H9 (cell line): ENCODE results near the gene MKRN1. TPM values are rescaled to one million over a fixed set of nuclear protein-coding genes. Genes with fewer than 3 reads are reported as not detected.

Experiments
- DNase-seq: peaks from one replicate; pipeline ENCODE4 v3.0.0-alpha.2; 2017
- H2AFZ ChIP-seq: one replicate; pipeline ENCODE4 v1.6.1; 2013; ENCODE audit warnings: mild to moderate bottlenecking, low read length, control low read depth, moderate library complexity
- H2AK5ac ChIP-seq: 2 replicates; pipeline ENCODE4 v1.6.1; 2013; ENCODE audit warnings: low read length, control low read depth, mixed read lengths; ENCODE audit not compliant: insufficient read length
- H2BK120ac ChIP-seq: one replicate; pipeline ENCODE4 v1.6.1; 2013; ENCODE audit warnings: low read depth, mild to moderate bottlenecking, low read length, control low read depth, inconsistent platforms; ENCODE audit not compliant: poor library complexity, severe bottlenecking
- H2BK12ac ChIP-seq: 2 replicates; pipeline ENCODE4 v1.6.1; 2013; ENCODE audit warnings: low read length, control low read depth, mixed read lengths, low read depth; ENCODE audit not compliant: insufficient read length
- H2BK15ac ChIP-seq: 2 replicates; pipeline ENCODE4 v1.6.1; 2013; ENCODE audit warnings: low read depth, low read length, control low read depth
- H2BK20ac ChIP-seq: one replicate; pipeline ENCODE4 v1.6.1; 2013; ENCODE audit warnings: low read depth, mild to moderate bottlenecking, low read length, control low read depth, inconsistent platforms; ENCODE audit not compliant: poor library complexity, severe bottlenecking
- H2BK5ac ChIP-seq: 2 replicates; pipeline ENCODE4 v1.6.1; 2013; ENCODE audit warnings: low read length, control low read depth, mixed read lengths; ENCODE audit not compliant: insufficient read length
- H3K14ac ChIP-seq: 2 replicates; pipeline ENCODE4 v1.6.1; 2013; ENCODE audit warnings: low read length, control low read depth; ENCODE audit not compliant: insufficient read depth
- H3K18ac ChIP-seq: 2 replicates; pipeline ENCODE4 v1.6.1; 2013; ENCODE audit warnings: low read depth, mild to moderate bottlenecking, mixed read lengths, low read length, control low read depth; ENCODE audit not compliant: insufficient read length
- H3K23ac ChIP-seq: 2 replicates; pipeline ENCODE4 v1.6.1; 2013; ENCODE audit warnings: low read length, control low read depth, mixed read lengths, low read depth; ENCODE audit not compliant: insufficient read length
- H3K23me2 ChIP-seq: 2 replicates; pipeline ENCODE4 v1.6.1; 2013; ENCODE audit warnings: low read depth, mild to moderate bottlenecking, mixed read lengths, low read length, control low read depth; ENCODE audit not compliant: insufficient read length, poor library complexity, severe bottlenecking
- H3K27ac ChIP-seq: 2 replicates; pipeline ENCODE4 v1.5.1; 2013; ENCODE audit warnings: low read length, control low read depth, mixed read lengths, low read depth; ENCODE audit not compliant: insufficient read length
- H3K27me3 ChIP-seq: 2 replicates; pipeline ENCODE4 v1.6.1; 2013; ENCODE audit warnings: low read length, control low read depth, inconsistent platforms; ENCODE audit not compliant: insufficient read depth
- H3K4ac ChIP-seq: 2 replicates; pipeline ENCODE4 v1.6.1; 2013; ENCODE audit warnings: low read depth, mild to moderate bottlenecking, control low read depth, inconsistent platforms, low read length, moderate library complexity
- H3K4me1 ChIP-seq: 2 replicates; pipeline ENCODE4 v1.6.1; 2013; ENCODE audit warnings: low read length, control low read depth, inconsistent platforms; ENCODE audit not compliant: insufficient read depth
- H3K4me2 ChIP-seq: 2 replicates; pipeline ENCODE4 v1.6.1; 2013; ENCODE audit warnings: low read length, control low read depth, mixed read lengths; ENCODE audit not compliant: insufficient read length, insufficient read depth
- H3K56ac ChIP-seq: 2 replicates; pipeline ENCODE4 v1.6.1; 2013; ENCODE audit warnings: low read depth, mild to moderate bottlenecking, mixed read lengths, low read length, control low read depth; ENCODE audit not compliant: insufficient read length
- H3K79me1 ChIP-seq: 2 replicates; pipeline ENCODE4 v1.6.1; 2013; ENCODE audit warnings: low read depth, mild to moderate bottlenecking, moderate library complexity, low read length, control low read depth, inconsistent platforms; ENCODE audit not compliant: insufficient read depth, poor library complexity, severe bottlenecking
- H3K79me2 ChIP-seq: 2 replicates; pipeline ENCODE4 v1.6.1; 2013; ENCODE audit warnings: low read length, control low read depth, inconsistent platforms; ENCODE audit not compliant: insufficient read depth
- H3K9ac ChIP-seq: 2 replicates; pipeline ENCODE4 v1.6.1; 2013; ENCODE audit warnings: low read length, control low read depth, mixed read lengths; ENCODE audit not compliant: insufficient read length; ENCODE audit errors: extremely low read depth
- H3K9me3 ChIP-seq: one replicate; pipeline ENCODE4 v1.6.1; 2013; ENCODE audit warnings: low read depth, low read length, inconsistent platforms; ENCODE audit not compliant: control insufficient read depth
- H3T11ph ChIP-seq: one replicate; pipeline ENCODE4 v1.6.1; 2013; ENCODE audit warnings: mild to moderate bottlenecking, low read length, control low read depth, inconsistent platforms
- H4K20me1 ChIP-seq: one replicate; pipeline ENCODE4 v1.6.1; 2013; ENCODE audit not compliant: control insufficient read depth, insufficient read length, insufficient read depth
- H4K5ac ChIP-seq: 2 replicates; pipeline ENCODE4 v1.6.1; 2013; ENCODE audit warnings: low read depth, mild to moderate bottlenecking, mixed read lengths, low read length, control low read depth; ENCODE audit not compliant: insufficient read length
- H4K8ac ChIP-seq: replicated peaks from 2 replicates; pipeline ENCODE4 v1.6.1; 2013; ENCODE audit warnings: low read length, control low read depth, mixed read lengths, low read depth; ENCODE audit not compliant: insufficient read length
- H4K91ac ChIP-seq: 2 replicates; pipeline ENCODE4 v1.6.1; 2013; ENCODE audit warnings: low read depth, mild to moderate bottlenecking, moderate library complexity, mixed read lengths, low read length, control low read depth; ENCODE audit not compliant: insufficient read length
- H3K27ac Mint-ChIP-seq, 3 experiments: 2 replicates in 2 of 3; 3 replicates in 1 of 3; pipeline ENCODE4 v1.8.0; 2020 to 2021; ENCODE audit warnings: mixed read lengths in 3 of 3, mild to moderate bottlenecking in 1 of 3, moderate library complexity in 1 of 3
- H3K27me3 Mint-ChIP-seq: 2 replicates; pipeline ENCODE4 v1.8.0; 2021; ENCODE audit warnings: low read depth, mild to moderate bottlenecking, moderate library complexity, mixed read lengths
- H3K36me3 Mint-ChIP-seq, 3 experiments: 2 replicates in 2 of 3; 3 replicates in 1 of 3; pipeline ENCODE4 v1.8.0; 2020 to 2021; ENCODE audit warnings: low read depth in 3 of 3, mixed read lengths in 3 of 3; ENCODE audit not compliant: insufficient read depth in 1 of 3
- H3K4me1 Mint-ChIP-seq, 2 experiments: 2 replicates each; pipeline ENCODE4 v1.8.0; 2020; ENCODE audit warnings: mixed read lengths in 2 of 2
- H3K4me3 Mint-ChIP-seq, 2 experiments: 2 replicates in 1 of 2; 3 replicates in 1 of 2; pipeline ENCODE4 v1.8.0; 2020 to 2021; ENCODE audit warnings: mild to moderate bottlenecking in 2 of 2, mixed read lengths in 2 of 2, moderate library complexity in 1 of 2
- H3K9me3 Mint-ChIP-seq, 2 experiments: 2 replicates in 1 of 2; 3 replicates in 1 of 2; pipeline ENCODE4 v1.8.0; 2020; ENCODE audit warnings: mild to moderate bottlenecking in 2 of 2, mixed read lengths in 2 of 2, moderate library complexity in 1 of 2
- CTCF ChIP-seq: fragments of 200-600 bp; sonication (generic); conservative IDR thresholded peaks from 3 replicates; pipeline ENCODE4 v1.8.0; 2021; ENCODE audit warnings: antibody characterized with exemption, mild to moderate bottlenecking
- WGBS: extraction: QIAGEN DNeasy Blood & Tissue Kit; methylation state at CpG from one replicate; pipeline ENCODE4 v1.1.7; 2013; ENCODE audit warnings: missing lambda C conversion rate, low lambda C conversion rate, mixed read lengths; ENCODE audit not compliant: insufficient read length; ENCODE audit errors: extremely low coverage; 5-methylcytosine and 5-hydroxymethylcytosine counted together
- total RNA-seq: library from RNA; stranded (reverse); gene quantifications from 2 replicates; pipeline ENCODE4 v1.2.1, GENCODE V29; 2021

Gene MKRN1
- total RNA-seq, 1 experiment from 2014 or later: 106 TPM

- Histone ChIP-seq H2BK5ac (no peak overlapping the region), H3K9me3 (no peaks in the 10 kb centered on the region), H3K23me2 (no peaks in the 10 kb centered on the region), H4K5ac (no peak overlapping the region), H2BK15ac (no peak overlapping the region), H3K79me2 (no peaks in the 10 kb centered on the region), H2AFZ (no peak overlapping the region), H3K23ac (no peak overlapping the region), H4K8ac (no peak overlapping the region), H3K9ac (no peak overlapping the region), H2AK5ac (no peak overlapping the region), H3K56ac (no peak overlapping the region), H4K91ac (no peak overlapping the region), H3K27ac (no peak overlapping the region), H3K4me1 (peaks cover 37% of the 10 kb centered on the region), H3K4ac (no peak overlapping the region), H3K14ac (no peak overlapping the region), H2BK20ac (no peak overlapping the region), H2BK12ac (no peak overlapping the region), H3K4me2 (no peak overlapping the region), H2BK120ac (no peak overlapping the region), H3K79me1 (peaks cover 2% of the 10 kb centered on the region), H3K27me3 (no peaks in the 10 kb centered on the region), H4K20me1 (no peaks in the 10 kb centered on the region), H3T11ph (no peak overlapping the region), H3K18ac (no peak overlapping the region)
- peaks cover 83 to 86% of the 10 kb centered on the region in 2 experiments for H3K4me1 Mint-ChIP-seq
- peak overlapping the region; percentile 0 to 33 (median 27); a peak in 5 of 7 replicates for H3K27ac Mint-ChIP-seq
- no peaks in the 10 kb centered on the region; a peak in 2 of 5 replicates for H3K9me3 Mint-ChIP-seq
- no CpG with 5 or more reads among the region's 1 CpG for WGBS
- DNase-seq: no peak
- peaks cover 32 to 42% (median 39%) of the 10 kb centered on the region in 3 experiments for H3K36me3 Mint-ChIP-seq
- no peak overlapping the region for H3K4me3 Mint-ChIP-seq
- H3K27me3 Mint-ChIP-seq: no peaks in the 10 kb centered on the region
- TF ChIP-seq CTCF: no peak
These were observed 27.6 kb downstream of the MKRN1 start for GRCh38 chr7:140451716-140452115.
